ENCODE measurements around the gene CTNNB1. TPM values are rescaled to one million over a fixed set of nuclear protein-coding genes. Genes with fewer than 3 reads are reported as not detected.

Gene CTNNB1
- total RNA-seq, 2 donors from 2014 or later: 420 to 534 TPM

DNA sequence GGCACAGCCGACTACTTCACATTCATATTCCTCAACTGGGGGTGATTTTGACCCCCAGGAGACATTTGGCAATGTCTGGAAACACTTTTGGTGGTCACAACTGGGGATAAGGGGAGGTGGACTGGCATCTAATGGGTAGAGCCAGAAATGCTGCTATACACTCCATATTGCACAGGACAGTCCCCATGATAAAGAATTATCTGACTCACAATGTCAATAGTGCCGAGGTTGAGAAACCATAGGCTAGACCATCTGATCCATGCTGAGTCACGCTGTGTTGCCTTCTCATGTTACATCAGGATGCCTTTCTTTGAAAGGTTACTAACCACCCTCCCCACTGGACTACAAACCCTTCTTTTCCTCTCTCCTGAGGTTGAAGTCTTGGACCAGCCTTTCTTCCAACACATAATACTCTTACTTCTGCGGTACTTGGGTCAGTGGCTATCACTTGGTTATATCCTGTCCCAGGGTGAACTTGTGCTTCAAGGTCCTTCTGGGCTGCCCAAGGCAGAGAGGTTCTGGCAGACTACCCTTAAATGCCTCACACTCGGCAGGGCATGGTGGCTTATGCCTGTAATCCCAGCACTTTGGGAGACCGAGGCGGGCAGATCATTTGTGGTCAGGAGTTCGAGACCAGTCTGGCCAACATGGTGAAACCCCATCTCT lies 68.8 kb downstream of the CTNNB1 start:
- Histone ChIP-seq H3K4me1 (ENCODE audit: control insufficient read depth, insufficient read depth, low read length) (no peaks in the 10 kb centered on the region), H3K9ac (ENCODE audit: extremely low read depth, low read length, poor library complexity, severe bottlenecking) (no peak overlapping the region), H3K27ac (ENCODE audit: low read depth, low read length) (no peak overlapping the region), H3K27me3 (ENCODE audit: control insufficient read depth, insufficient read depth, low read length, poor library complexity, severe bottlenecking) (no peaks in the 10 kb centered on the region), H3K4me3 (ENCODE audit: low read length) (no peak overlapping the region), H3K36me3 (ENCODE audit: control insufficient read depth, insufficient read depth, low read length) (no peaks in the 10 kb centered on the region), H3K9me3 (ENCODE audit: control insufficient read depth, low read length) (no peaks in the 10 kb centered on the region)
- TF ChIP-seq, protein P1, sequence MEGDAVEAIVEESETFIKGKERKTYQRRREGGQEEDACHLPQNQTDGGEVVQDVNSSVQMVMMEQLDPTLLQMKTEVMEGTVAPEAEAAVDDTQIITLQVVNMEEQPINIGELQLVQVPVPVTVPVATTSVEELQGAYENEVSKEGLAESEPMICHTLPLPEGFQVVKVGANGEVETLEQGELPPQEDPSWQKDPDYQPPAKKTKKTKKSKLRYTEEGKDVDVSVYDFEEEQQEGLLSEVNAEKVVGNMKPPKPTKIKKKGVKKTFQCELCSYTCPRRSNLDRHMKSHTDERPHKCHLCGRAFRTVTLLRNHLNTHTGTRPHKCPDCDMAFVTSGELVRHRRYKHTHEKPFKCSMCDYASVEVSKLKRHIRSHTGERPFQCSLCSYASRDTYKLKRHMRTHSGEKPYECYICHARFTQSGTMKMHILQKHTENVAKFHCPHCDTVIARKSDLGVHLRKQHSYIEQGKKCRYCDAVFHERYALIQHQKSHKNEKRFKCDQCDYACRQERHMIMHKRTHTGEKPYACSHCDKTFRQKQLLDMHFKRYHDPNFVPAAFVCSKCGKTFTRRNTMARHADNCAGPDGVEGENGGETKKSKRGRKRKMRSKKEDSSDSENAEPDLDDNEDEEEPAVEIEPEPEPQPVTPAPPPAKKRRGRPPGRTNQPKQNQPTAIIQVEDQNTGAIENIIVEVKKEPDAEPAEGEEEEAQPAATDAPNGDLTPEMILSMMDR (conservative IDR thresholded peaks at IDR 0.05): no peak
- peaks cover 4% of the 10 kb centered on the region for H3K9me3 Mint-ChIP-seq
- H3K4me1 Mint-ChIP-seq: peaks cover 10% of the 10 kb centered on the region
- DNase-seq: no peak
- H3K4me3 Mint-ChIP-seq: no peak overlapping the region
- no peak overlapping the region for H3K27ac Mint-ChIP-seq
- H3K27me3 Mint-ChIP-seq (ENCODE audit: insufficient read depth): no peaks in the 10 kb centered on the region
- 88 to 95% methylated on average over 7 to 8 of the region's 8 CpGs for WGBS, 2 experiments (ENCODE audit: insufficient coverage in 1 of 2, insufficient read length in 1 of 2)
- peaks cover 2% of the 10 kb centered on the region for H3K36me3 Mint-ChIP-seq (ENCODE audit: low read depth)

DNA sequence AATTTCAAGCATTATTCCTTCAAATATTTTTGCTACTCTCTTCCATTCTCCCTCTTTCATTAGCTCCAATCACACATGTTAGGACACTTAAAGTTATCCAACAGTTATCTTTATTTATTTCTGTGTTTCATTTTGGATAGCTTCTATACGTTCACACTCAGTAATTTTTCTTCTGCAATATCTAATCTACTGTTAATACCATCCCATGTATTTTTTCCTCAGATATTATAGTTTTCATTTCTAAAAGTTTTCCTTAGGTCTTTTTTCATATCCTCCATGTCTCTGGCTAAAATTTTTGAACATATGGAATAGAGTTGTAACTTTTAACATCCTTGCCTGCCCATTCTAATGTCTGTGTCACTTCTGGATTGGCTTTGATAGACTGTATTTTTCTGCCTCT lies 73.4 kb downstream of the CTNNB1 start:
- peaks cover 4% of the 10 kb centered on the region for H3K4me1 Mint-ChIP-seq
- H3K27me3 Mint-ChIP-seq (ENCODE audit: insufficient read depth): no peaks in the 10 kb centered on the region
- Histone ChIP-seq H3K4me3 (ENCODE audit: low read length) (no peak overlapping the region), H3K36me3 (ENCODE audit: control insufficient read depth, insufficient read depth, low read length) (no peaks in the 10 kb centered on the region), H3K9ac (ENCODE audit: extremely low read depth, low read length, poor library complexity, severe bottlenecking) (no peak overlapping the region), H3K27ac (ENCODE audit: low read depth, low read length) (no peak overlapping the region), H3K27me3 (ENCODE audit: control insufficient read depth, insufficient read depth, low read length, poor library complexity, severe bottlenecking) (no peaks in the 10 kb centered on the region), H3K4me1 (ENCODE audit: control insufficient read depth, insufficient read depth, low read length) (no peaks in the 10 kb centered on the region), H3K9me3 (ENCODE audit: control insufficient read depth, low read length) (no peaks in the 10 kb centered on the region)
- H3K4me3 Mint-ChIP-seq: no peak overlapping the region
- no peak for DNase-seq
- TF ChIP-seq, protein P1 (conservative IDR thresholded peaks at IDR 0.05): no peak
- H3K36me3 Mint-ChIP-seq (ENCODE audit: low read depth): peaks cover 2% of the 10 kb centered on the region
- 88 to 100% methylated on average over 1 of the region's 1 CpG for WGBS, 2 experiments (ENCODE audit: insufficient coverage in 1 of 2, insufficient read length in 1 of 2)
- no peak overlapping the region for H3K27ac Mint-ChIP-seq
- peaks cover 10% of the 10 kb centered on the region for H3K9me3 Mint-ChIP-seq

DNA sequence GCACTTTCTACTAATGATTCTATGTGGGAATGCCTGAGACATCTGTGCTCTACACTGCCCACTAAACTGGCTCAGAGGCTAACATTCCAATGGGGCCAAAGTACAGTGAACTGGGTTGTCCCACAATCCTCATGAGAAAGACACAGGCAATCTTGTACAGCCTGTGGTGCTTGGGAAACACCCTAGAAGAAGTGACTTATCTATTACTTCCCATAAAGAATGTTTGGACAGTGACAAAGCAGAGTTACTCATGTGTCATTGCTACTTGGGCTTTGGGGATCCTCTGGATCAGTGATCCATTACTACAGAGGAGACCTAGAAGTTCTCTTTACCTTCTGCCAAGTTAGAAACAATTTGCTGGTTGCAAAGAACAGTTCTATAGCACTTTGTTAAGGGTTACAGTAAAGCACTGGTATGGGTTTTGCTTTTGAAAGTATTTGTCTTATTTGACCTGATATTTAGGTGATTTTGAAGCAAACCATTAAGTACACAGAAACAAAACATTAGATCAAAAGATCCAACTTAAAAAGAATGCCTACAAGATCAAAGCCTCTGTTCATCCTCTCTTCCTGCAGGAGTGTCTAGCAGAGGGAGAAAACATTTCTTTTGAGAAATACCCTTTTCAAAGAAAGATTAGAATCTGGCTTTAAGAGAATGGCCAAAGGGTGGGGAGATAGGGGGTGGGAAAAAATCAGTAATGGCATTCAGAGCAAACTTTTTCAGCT lies 75.8 kb downstream of the CTNNB1 start:
- H3K4me3 Mint-ChIP-seq: no peak overlapping the region
- no peaks in the 10 kb centered on the region for H3K4me1 ChIP-seq (ENCODE audit: control insufficient read depth, insufficient read depth, low read length)
- DNase-seq: no peak
- no peak overlapping the region for H3K27ac ChIP-seq (ENCODE audit: low read depth, low read length)
- peaks cover 9% of the 10 kb centered on the region for H3K4me1 Mint-ChIP-seq
- no peak overlapping the region for H3K27ac Mint-ChIP-seq
- TF ChIP-seq, protein P1 (conservative IDR thresholded peaks at IDR 0.05): no peak
- H3K9ac ChIP-seq (ENCODE audit: extremely low read depth, low read length, poor library complexity, severe bottlenecking): no peak overlapping the region
- no peaks in the 10 kb centered on the region for H3K9me3 ChIP-seq (ENCODE audit: control insufficient read depth, low read length)
- H3K27me3 Mint-ChIP-seq (ENCODE audit: insufficient read depth): no peaks in the 10 kb centered on the region
- no peaks in the 10 kb centered on the region for H3K36me3 ChIP-seq (ENCODE audit: control insufficient read depth, insufficient read depth, low read length)
- H3K36me3 Mint-ChIP-seq (ENCODE audit: low read depth): peaks cover 2% of the 10 kb centered on the region
- H3K27me3 ChIP-seq (ENCODE audit: control insufficient read depth, insufficient read depth, low read length, poor library complexity, severe bottlenecking): no peaks in the 10 kb centered on the region
- peaks cover 10% of the 10 kb centered on the region for H3K9me3 Mint-ChIP-seq
- no peak overlapping the region for H3K4me3 ChIP-seq (ENCODE audit: low read length)

Data from endodermal cell (in vitro differentiated cells).